HEK293T (cell line): ENCODE measurements around the gene LILRB4.
"Not testable (repeated sequence)": the region's sequence is repeated elsewhere in the genome, so short reads cannot be mapped to it uniquely, and the experiment has no call there.

Source experiments
- CTCF ChIA-PET: fragments of 350-600 bp; formaldehyde crosslinking; extraction: SDS; loops from one replicate; lab custom pipeline; 2021; ENCODE audit warnings: antibody characterized with exemption, inconsistent platforms; lab: Yijun Ruan, JAX
- POLR2A ChIA-PET: fragments of 350-600 bp; formaldehyde crosslinking; extraction: SDS; loops from one replicate; lab custom pipeline; 2020; ENCODE audit warnings: antibody characterized with exemption, inconsistent platforms; lab: Yijun Ruan, JAX
- DNase-seq: peaks from one replicate; pipeline ENCODE4 v3.0.0; 2012; ENCODE audit warnings: mixed read lengths; ENCODE audit errors: extremely low spot score
- ARNT ChIP-seq: fragments of 450-650 bp; IDR thresholded peaks from 2 replicates; pipeline ENCODE4 v1.6.1; 2017; ENCODE audit warnings: mild to moderate bottlenecking
- BHLHE40 ChIP-seq: fragments of 450-650 bp; IDR thresholded peaks from 2 replicates; pipeline ENCODE4 v1.6.1; 2016; ENCODE audit warnings: mild to moderate bottlenecking, moderate library complexity, borderline replicate concordance
- CTBP1 ChIP-seq: fragments of 450-650 bp; IDR thresholded peaks from 2 replicates; pipeline ENCODE4 v1.6.1; 2016; ENCODE audit warnings: borderline replicate concordance
- ELF4 ChIP-seq: fragments of 450-650 bp; IDR thresholded peaks from 2 replicates; pipeline ENCODE4 v1.6.1; 2017; ENCODE audit warnings: antibody characterized with exemption
- FOXA1 ChIP-seq: fragments of 450-650 bp; IDR thresholded peaks from 2 replicates; pipeline ENCODE4 v1.6.1; 2016; ENCODE audit warnings: mild to moderate bottlenecking
- FOXK2 ChIP-seq: fragments of 450-650 bp; IDR thresholded peaks from 2 replicates; pipeline ENCODE4 v1.6.1; 2016; ENCODE audit warnings: mild to moderate bottlenecking
- FOXM1 ChIP-seq: fragments of 450-650 bp; IDR thresholded peaks from 2 replicates; pipeline ENCODE4 v1.6.1; 2017; ENCODE audit warnings: mild to moderate bottlenecking, borderline replicate concordance
- HDGF ChIP-seq: fragments of 450-650 bp; IDR thresholded peaks from 2 replicates; pipeline ENCODE4 v1.6.1; 2017; ENCODE audit warnings: antibody characterized with exemption, borderline replicate concordance
- L3MBTL2 ChIP-seq: fragments of 450-650 bp; conservative IDR thresholded peaks from 2 replicates; pipeline ENCODE4 v1.6.1; 2016; ENCODE audit warnings: mild to moderate bottlenecking
- LEF1 ChIP-seq: fragments of 450-650 bp; IDR thresholded peaks from 2 replicates; pipeline ENCODE4 v1.6.1; 2017; ENCODE audit warnings: mild to moderate bottlenecking, borderline replicate concordance
- NFRKB ChIP-seq: fragments of 450-650 bp; IDR thresholded peaks from 2 replicates; pipeline ENCODE4 v1.6.1; 2016; ENCODE audit warnings: mild to moderate bottlenecking, moderate library complexity
- PKNOX1 ChIP-seq: fragments of 450-650 bp; IDR thresholded peaks from 2 replicates; pipeline ENCODE4 v1.6.1; 2016
- SP1 ChIP-seq: fragments of 450-650 bp; IDR thresholded peaks from 2 replicates; pipeline ENCODE4 v1.6.1; 2017
- SUZ12 ChIP-seq: fragments of 450-650 bp; IDR thresholded peaks from 2 replicates; pipeline ENCODE4 v1.6.1; 2016; ENCODE audit warnings: mild to moderate bottlenecking
- TARDBP ChIP-seq: fragments of 450-650 bp; IDR thresholded peaks from 2 replicates; pipeline ENCODE4 v1.6.1; 2016
- ZNF384 ChIP-seq: fragments of 450-650 bp; IDR thresholded peaks from 2 replicates; pipeline ENCODE4 v1.6.1; 2016

Gene LILRB4

GRCh38 chr19:54633401-54633800 is 29.4 kb upstream of the LILRB4 start:
- CTCF ChIA-PET: no interaction called here
- TF ChIP-seq FOXK2 (no peak), ARNT (no peak), FOXM1 (no peak), L3MBTL2 (no peak), SP1 (no peak), PKNOX1 (no peak), NFRKB (no peak), BHLHE40 (no peak), SUZ12 (no peak), ZNF384 (no peak), ELF4 (no peak), HDGF (no peak), FOXA1 (no peak), TARDBP (no peak), CTBP1 (no peak), LEF1 (no peak)
- DNase-seq: no peak
- POLR2A ChIA-PET: no interaction called here

GRCh38 chr19:54636081-54636480 is 26.7 kb upstream of the LILRB4 start:
- DNase-seq, POLR2A ChIA-PET, CTCF ChIA-PET: not testable (repeated sequence)

DNA sequence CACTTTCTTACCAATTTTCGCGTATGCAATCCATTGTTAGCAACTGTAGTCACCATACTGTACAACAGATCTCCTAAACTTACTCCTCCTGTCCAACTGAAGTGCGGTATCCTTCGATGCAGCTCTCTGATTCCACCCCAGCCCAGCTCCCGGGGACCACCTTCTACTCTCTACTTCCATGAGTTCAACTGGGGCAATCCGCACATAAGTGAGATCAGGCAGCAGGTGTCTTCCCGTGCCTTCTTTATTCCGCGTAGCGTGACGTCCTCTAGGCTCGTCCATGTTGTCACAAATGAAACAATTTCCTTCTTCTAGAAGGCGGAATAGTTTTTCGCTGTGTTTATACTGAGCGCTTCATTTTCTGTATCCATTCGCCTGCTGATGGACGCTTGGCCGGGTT is 24.1 kb upstream of the LILRB4 start:
- POLR2A ChIA-PET: no interaction called here
- CTCF ChIA-PET: no interaction called here
- TF ChIP-seq BHLHE40 (no peak), L3MBTL2 (no peak), NFRKB (no peak), SP1 (no peak), ZNF384 (no peak), PKNOX1 (no peak), CTBP1 (no peak), FOXK2 (no peak)

DNA sequence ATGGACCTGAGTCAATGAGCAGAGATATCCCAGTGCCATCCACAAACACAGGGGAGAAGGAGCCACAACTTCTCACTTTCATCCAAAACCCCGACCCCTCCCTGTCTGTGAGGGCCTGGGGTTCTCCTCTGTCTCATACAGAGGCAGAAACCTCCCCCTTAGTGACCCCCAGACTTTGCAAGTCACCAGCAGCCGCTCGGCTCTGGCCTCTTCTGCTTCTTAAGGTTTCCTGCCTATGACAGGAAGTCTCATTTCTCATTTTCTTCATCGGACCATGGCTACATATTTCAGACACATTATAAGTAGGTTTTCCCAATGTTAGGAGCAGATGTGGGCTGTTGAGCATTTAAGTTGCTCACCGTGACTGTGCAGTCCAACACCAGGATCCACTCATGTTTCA is 19.8 kb upstream of the LILRB4 start:
- CTCF ChIA-PET, POLR2A ChIA-PET, DNase-seq: not testable (repeated sequence)

More for the DNA sequence above, 24.1 kb upstream of the LILRB4 start:
- DNase-seq: no peak

DNA sequence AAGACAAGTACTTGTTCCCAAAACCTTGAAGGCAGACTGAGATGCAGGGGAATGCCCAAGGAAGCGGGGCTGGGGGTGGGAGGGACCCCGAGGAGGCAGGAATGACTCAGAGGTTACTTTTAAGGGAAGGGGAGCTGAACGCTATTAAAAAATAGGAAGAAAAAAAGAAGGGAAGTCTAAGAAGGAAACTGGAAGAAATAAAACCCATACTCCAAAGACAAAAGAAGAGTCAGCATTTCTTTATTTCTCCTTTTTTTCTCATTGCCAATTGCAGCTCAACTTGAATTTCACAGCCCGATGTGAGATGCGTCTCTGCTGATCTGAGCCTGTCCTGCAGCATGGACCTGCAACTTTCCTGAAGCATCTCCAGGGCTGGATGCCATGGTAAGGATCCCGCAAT is 19.2 kb upstream of the LILRB4 start:
- DNase-seq, CTCF ChIA-PET, POLR2A ChIA-PET: not testable (repeated sequence)

- no peak for TF ChIP-seq ZNF384
- TF ChIP-seq FOXA1: no peak
- no peak for TF ChIP-seq SP1
- TF ChIP-seq LEF1: no peak
- TF ChIP-seq HDGF: no peak
- TF ChIP-seq FOXM1: no peak
- ChIA-PET CTCF (no interaction called here), POLR2A (no interaction called here)
- no peak for DNase-seq
Observed at GRCh38 chr19:54644056-54644455, 18.7 kb upstream of the LILRB4 start.

- TF ChIP-seq FOXK2 (no peak), ARNT (no peak), NFRKB (no peak), TARDBP (no peak), HDGF (no peak), L3MBTL2 (no peak), FOXA1 (no peak), SP1 (no peak), BHLHE40 (no peak), LEF1 (no peak), FOXM1 (no peak), CTBP1 (no peak), PKNOX1 (no peak)
- DNase-seq: no peak
- CTCF ChIA-PET: no interaction called here
- POLR2A ChIA-PET: no interaction called here
Observed at GRCh38 chr19:54646331-54646841, 16.4 kb upstream of the LILRB4 start.

- TF ChIP-seq NFRKB (no peak), CTBP1 (no peak), SUZ12 (no peak), SP1 (no peak), L3MBTL2 (no peak), BHLHE40 (no peak), LEF1 (no peak), HDGF (no peak), TARDBP (no peak), PKNOX1 (no peak), ELF4 (no peak), FOXM1 (no peak), FOXA1 (no peak), ZNF384 (no peak), ARNT (no peak), FOXK2 (no peak)
- no peak for DNase-seq
- POLR2A ChIA-PET: no interaction called here
- CTCF ChIA-PET: no interaction called here
Observed at GRCh38 chr19:54648129-54648528, 14.7 kb upstream of the LILRB4 start.
